ENCODE measurements around the gene DAPK2.
A peak's percentile ranks its signal among the peaks of the same experiment; 100 is the strongest.

Gene DAPK2

DNA sequence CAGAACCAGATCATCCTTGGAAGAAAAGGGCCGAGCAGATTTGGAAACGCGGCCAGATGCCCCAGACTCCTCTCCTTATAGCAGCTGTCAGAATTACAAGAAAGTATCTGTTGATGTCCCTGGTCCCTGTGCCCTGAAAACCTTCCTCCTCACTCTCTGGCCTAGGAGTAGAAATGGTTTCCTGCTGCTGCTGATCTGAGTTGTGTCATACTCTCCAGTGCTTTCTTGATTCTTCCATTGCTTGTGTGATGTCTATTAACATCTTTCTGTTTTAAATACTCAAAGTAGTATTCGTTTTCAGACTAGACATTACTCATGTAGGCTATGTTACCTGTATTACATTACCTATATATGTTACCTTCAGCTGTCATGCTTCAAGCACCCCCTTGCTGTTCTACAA, 185.7 kb downstream of the DAPK2 start:
- 0 out of 2 replicates have a peak, but pooled peaks cover 2% of the 10 kb centered on the region for H3F3A ChIP-seq (ENCODE audit: low read depth)
- H4K20me1 ChIP-seq (ENCODE audit: insufficient read depth, low read length, poor library complexity, severe bottlenecking): no peaks in the 10 kb centered on the region
- TF ChIP-seq EZH2phosphoT487 (IDR thresholded peaks at IDR 0.05; ENCODE audit: borderline replicate concordance): no peak
- TF ChIP-seq, protein P1, sequence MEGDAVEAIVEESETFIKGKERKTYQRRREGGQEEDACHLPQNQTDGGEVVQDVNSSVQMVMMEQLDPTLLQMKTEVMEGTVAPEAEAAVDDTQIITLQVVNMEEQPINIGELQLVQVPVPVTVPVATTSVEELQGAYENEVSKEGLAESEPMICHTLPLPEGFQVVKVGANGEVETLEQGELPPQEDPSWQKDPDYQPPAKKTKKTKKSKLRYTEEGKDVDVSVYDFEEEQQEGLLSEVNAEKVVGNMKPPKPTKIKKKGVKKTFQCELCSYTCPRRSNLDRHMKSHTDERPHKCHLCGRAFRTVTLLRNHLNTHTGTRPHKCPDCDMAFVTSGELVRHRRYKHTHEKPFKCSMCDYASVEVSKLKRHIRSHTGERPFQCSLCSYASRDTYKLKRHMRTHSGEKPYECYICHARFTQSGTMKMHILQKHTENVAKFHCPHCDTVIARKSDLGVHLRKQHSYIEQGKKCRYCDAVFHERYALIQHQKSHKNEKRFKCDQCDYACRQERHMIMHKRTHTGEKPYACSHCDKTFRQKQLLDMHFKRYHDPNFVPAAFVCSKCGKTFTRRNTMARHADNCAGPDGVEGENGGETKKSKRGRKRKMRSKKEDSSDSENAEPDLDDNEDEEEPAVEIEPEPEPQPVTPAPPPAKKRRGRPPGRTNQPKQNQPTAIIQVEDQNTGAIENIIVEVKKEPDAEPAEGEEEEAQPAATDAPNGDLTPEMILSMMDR (conservative IDR thresholded peaks at IDR 0.05; ENCODE audit: low read length): no peak
- H3K79me2 ChIP-seq (ENCODE audit: insufficient read depth, low read length): no peaks in the 10 kb centered on the region
- H3K9me3 ChIP-seq (ENCODE audit: insufficient read depth, low read depth, low read length): no peaks in the 10 kb centered on the region
- H3K9ac ChIP-seq (ENCODE audit: low read depth, low read length, poor library complexity, severe bottlenecking): no peak overlapping the region
- H3K9me2 ChIP-seq (replicated peaks; ENCODE audit: low read depth, low read length): no peaks in the 10 kb centered on the region
- H3K36me3 ChIP-seq (ENCODE audit: insufficient read depth, low read length): no peaks in the 10 kb centered on the region
- H2AFZ ChIP-seq (ENCODE audit: low read length): no peak overlapping the region
- peaks cover 8% of the 10 kb centered on the region for H3K4me1 ChIP-seq (ENCODE audit: insufficient read depth, low read length, poor library complexity, severe bottlenecking)
- H3K4me3 ChIP-seq (ENCODE audit: low read length, poor library complexity, severe bottlenecking): no peak overlapping the region
- no peaks in the 10 kb centered on the region for H3K27me3 ChIP-seq (ENCODE audit: insufficient read depth, low read length, poor library complexity, severe bottlenecking)
- H3K4me2 ChIP-seq (ENCODE audit: low read depth, low read length, poor library complexity, severe bottlenecking): no peak overlapping the region

DNA sequence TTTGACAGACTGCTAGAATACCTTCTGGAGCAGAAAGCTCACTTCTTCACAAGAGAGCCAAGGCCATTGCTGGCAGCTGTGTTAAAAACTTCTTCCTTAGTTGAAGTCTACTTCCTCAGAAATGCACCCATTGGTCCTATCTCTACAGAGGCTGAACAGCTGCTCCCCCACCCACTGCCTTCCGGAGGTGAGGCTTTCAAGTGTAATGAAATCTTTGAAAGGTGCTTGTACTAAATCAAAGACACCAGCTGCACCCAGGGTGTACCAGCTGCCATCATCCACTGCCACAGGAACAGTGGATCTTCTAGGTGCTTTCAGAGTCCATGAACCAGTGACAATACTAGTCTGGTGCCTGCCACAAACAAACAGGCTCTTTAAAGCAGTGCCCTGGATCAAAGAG, 186.1 kb downstream of the DAPK2 start:
- Histone ChIP-seq H4K20me1 (ENCODE audit: insufficient read depth, low read length, poor library complexity, severe bottlenecking) (no peaks in the 10 kb centered on the region), H3K36me3 (ENCODE audit: insufficient read depth, low read length) (no peaks in the 10 kb centered on the region), H3K4me1 (ENCODE audit: insufficient read depth, low read length, poor library complexity, severe bottlenecking) (peaks cover 8% of the 10 kb centered on the region), H3K9me3 (ENCODE audit: insufficient read depth, low read depth, low read length) (no peaks in the 10 kb centered on the region), H3K79me2 (ENCODE audit: insufficient read depth, low read length) (no peaks in the 10 kb centered on the region), H3K4me2 (ENCODE audit: low read depth, low read length, poor library complexity, severe bottlenecking) (no peak overlapping the region), H3K9me2 (replicated peaks; ENCODE audit: low read depth, low read length) (no peaks in the 10 kb centered on the region), H3F3A (ENCODE audit: low read depth) (0 out of 2 replicates have a peak, but pooled peaks cover 2% of the 10 kb centered on the region), H2AFZ (ENCODE audit: low read length) (0 out of 2 replicates have a peak overlapping the region, but pooled peaks have one; percentile 15), H3K9ac (ENCODE audit: low read depth, low read length, poor library complexity, severe bottlenecking) (no peak overlapping the region), H3K27me3 (ENCODE audit: insufficient read depth, low read length, poor library complexity, severe bottlenecking) (no peaks in the 10 kb centered on the region), H3K4me3 (ENCODE audit: low read length, poor library complexity, severe bottlenecking) (no peak overlapping the region)
- no peak for TF ChIP-seq EZH2phosphoT487 (IDR thresholded peaks at IDR 0.05; ENCODE audit: borderline replicate concordance)
- TF ChIP-seq, protein P1 (conservative IDR thresholded peaks at IDR 0.05; ENCODE audit: low read length): no peak

DNA sequence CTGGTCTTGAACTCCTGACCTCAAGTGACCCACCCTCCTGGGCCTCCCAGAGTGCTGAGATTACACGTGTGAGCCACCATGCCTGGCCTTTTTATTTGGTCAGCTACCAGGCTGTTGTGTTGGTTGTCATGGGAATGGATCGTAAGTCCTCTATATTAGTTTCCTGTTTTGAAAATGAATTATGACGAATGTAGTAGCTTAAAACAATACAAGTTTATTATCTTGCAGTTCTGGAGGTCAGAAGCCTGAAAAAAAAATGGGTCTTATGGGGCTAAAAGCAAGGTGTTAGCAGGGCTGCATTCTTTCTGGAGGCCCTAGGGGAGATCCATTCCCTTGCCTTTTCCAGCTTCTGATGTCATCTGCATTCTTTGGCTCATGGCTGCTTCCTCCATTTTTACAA, 187.4 kb downstream of the DAPK2 start:
- H3K9ac ChIP-seq (ENCODE audit: low read depth, low read length, poor library complexity, severe bottlenecking): no peak overlapping the region
- no peaks in the 10 kb centered on the region for H3K9me3 ChIP-seq (ENCODE audit: insufficient read depth, low read depth, low read length)
- no peak overlapping the region for H2AFZ ChIP-seq (ENCODE audit: low read length)

More for the DNA sequence above, 187.4 kb downstream of the DAPK2 start:
- H4K20me1 ChIP-seq (ENCODE audit: insufficient read depth, low read length, poor library complexity, severe bottlenecking): no peaks in the 10 kb centered on the region
- no peak for TF ChIP-seq EZH2phosphoT487 (IDR thresholded peaks at IDR 0.05; ENCODE audit: borderline replicate concordance)
- TF ChIP-seq, protein P1 (conservative IDR thresholded peaks at IDR 0.05; ENCODE audit: low read length): no peak
- no peak overlapping the region for H3K4me2 ChIP-seq (ENCODE audit: low read depth, low read length, poor library complexity, severe bottlenecking)
- H3K36me3 ChIP-seq (ENCODE audit: insufficient read depth, low read length): no peaks in the 10 kb centered on the region
- H3K27me3 ChIP-seq (ENCODE audit: insufficient read depth, low read length, poor library complexity, severe bottlenecking): no peaks in the 10 kb centered on the region
- peaks cover 8% of the 10 kb centered on the region for H3K4me1 ChIP-seq (ENCODE audit: insufficient read depth, low read length, poor library complexity, severe bottlenecking)
- no peaks in the 10 kb centered on the region for H3K9me2 ChIP-seq (replicated peaks; ENCODE audit: low read depth, low read length)
- H3F3A ChIP-seq (ENCODE audit: low read depth): 0 out of 2 replicates have a peak, but pooled peaks cover 2% of the 10 kb centered on the region
- H3K4me3 ChIP-seq (ENCODE audit: low read length, poor library complexity, severe bottlenecking): no peak overlapping the region
- H3K79me2 ChIP-seq (ENCODE audit: insufficient read depth, low read length): no peaks in the 10 kb centered on the region

All from Loucy (cell line).